Measurements from ENCODE around the gene RP9. TPM values are rescaled to one million over a fixed set of nuclear protein-coding genes. Genes with fewer than 3 reads are reported as not detected.

The RP9 gene
- total and polyA plus RNA-seq, 9 of the 15 experiments (the other 6 are each of a cell fraction or from before 2014, with no cell fraction given) = 10.7 to 44.8 (median 33.4) TPM

DNA sequence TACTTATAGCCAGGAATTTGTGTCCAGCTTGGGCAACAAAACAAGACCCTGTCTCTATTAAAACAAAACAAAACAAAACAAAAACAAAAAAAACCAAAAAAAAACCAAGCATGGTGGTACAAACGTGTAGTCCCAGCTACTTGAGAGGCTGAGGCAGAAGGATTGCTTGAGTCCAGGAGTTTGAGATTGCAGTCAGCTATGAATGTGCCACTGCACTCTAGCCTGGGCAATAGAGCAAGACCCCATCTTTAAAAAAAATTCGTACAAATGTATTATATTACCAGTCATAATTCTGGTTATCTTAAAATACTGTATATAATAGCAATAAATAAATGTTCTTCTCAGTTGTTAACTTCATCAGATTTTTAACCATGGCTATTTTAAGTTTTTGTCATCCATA is 17.9 kb upstream of the RP9 start:
- intact Hi-C loops (cut with micrococcal nuclease) = no loop called here
- no TSS peak for BruUV-seq (replicated peaks)
- H3K4me3 ChIP-seq = no peak overlapping the region
- no peaks in the 10 kb centered on the region for H3K79me2 ChIP-seq (ENCODE audit: control insufficient read depth, insufficient read depth, low read length)
- 16% methylated on average over 2 of the region's 2 CpGs for WGBS (ENCODE audit: insufficient coverage, low coverage, missing lambda C conversion rate)
- H3K36me3 ChIP-seq (ENCODE audit: control insufficient read depth, insufficient read depth, low read length) = no peaks in the 10 kb centered on the region
- H4K20me1 ChIP-seq (replicated peaks; ENCODE audit: control insufficient read depth, insufficient read depth, low read length) = no peaks in the 10 kb centered on the region
- no peak for FAIRE-seq
- no peaks in the 10 kb centered on the region for H3K9me1 ChIP-seq (ENCODE audit: control insufficient read depth, insufficient read depth, low read length)
- H3K27me3 ChIP-seq (ENCODE audit: control insufficient read depth in 2 of 2, insufficient read depth in 2 of 2, low read length in 2 of 2) = no peaks in the 10 kb centered on the region; a peak in 1 of 5 replicates
- H3K27ac ChIP-seq (ENCODE audit: extremely low read depth, low read depth, low read length) = no peak overlapping the region
- H3K9me3 ChIP-seq (replicated peaks; ENCODE audit: control insufficient read depth, insufficient read depth, low read depth, low read length) = no peaks in the 10 kb centered on the region
- ATAC-seq = no peak
- in situ Hi-C loops (cut with MboI) = no loop called here
- ChIA-PET POLR2A (interaction anchor here (1.2 kb wide), 1 partner anchor 12 kb away, joined by 3 read pairs; no protein-coding TSS in a partner anchor), CTCF (ENCODE audit: low intra/inter-chr PET ratio) (no interaction called here)
- no peak overlapping the region for H3K9ac ChIP-seq (ENCODE audit: insufficient read depth in 1 of 2, low read depth in 2 of 2, low read length in 2 of 2)
- H3K4me2 ChIP-seq (ENCODE audit: insufficient read depth, low read length) = no peak overlapping the region
- DNase-seq (ENCODE audit: extremely low read depth in 1 of 4, low spot score in 3 of 4) = no peak
- peaks cover 4 to 6% of the 10 kb centered on the region in 2 experiments; a peak in 3 of 5 replicates for H3K4me1 ChIP-seq (replicated peaks in 1 of 2; ENCODE audit: control insufficient read depth in 2 of 2, insufficient read depth in 2 of 2, low read length in 2 of 2)
- TF ChIP-seq GTF2E2 (tag; IDR thresholded peaks at IDR 0.05) (no peak), ZNF121 (CRISPR knock-in tag; conservative IDR thresholded peaks at IDR 0.05) (peak; percentile 82), SIN3A (IDR thresholded peaks at IDR 0.05; ENCODE audit: borderline replicate concordance in 2 of 2, control insufficient read depth in 1 of 2, low read depth in 2 of 2, low read length in 2 of 2) (no peak), PCBP1 (IDR thresholded peaks at IDR 0.05; ENCODE audit: low read depth, low read length, poor library complexity, severe bottlenecking) (no peak), ZNF584 (CRISPR knock-in tag; IDR thresholded peaks at IDR 0.05; ENCODE audit: low read depth) (no peak), CEBPB (tag; IDR thresholded peaks at IDR 0.05) (no peak)
- no peak overlapping the region for H2AFZ ChIP-seq (ENCODE audit: low read depth, low read length)

GRCh38 chr7:33118383-33118782 is 9.2 kb upstream of the RP9 start:
- intact Hi-C loops (cut with micrococcal nuclease) (no loop called here), in situ Hi-C loops (cut with MboI) (no loop called here)
- Histone ChIP-seq H3K27ac (ENCODE audit: extremely low read depth, low read depth, low read length) (no peak overlapping the region), H3K9me1 (ENCODE audit: control insufficient read depth, insufficient read depth, low read length) (no peaks in the 10 kb centered on the region), H3K4me1 (replicated peaks in 1 of 2; ENCODE audit: control insufficient read depth in 2 of 2, insufficient read depth in 2 of 2, low read length in 2 of 2) (no peaks in the 10 kb centered on the region), H3K4me3 (no peak overlapping the region), H3K27me3 (ENCODE audit: control insufficient read depth in 2 of 2, insufficient read depth in 2 of 2, low read length in 2 of 2) (no peaks in the 10 kb centered on the region; a peak in 2 of 5 replicates), H3K79me2 (ENCODE audit: control insufficient read depth, insufficient read depth, low read length) (no peaks in the 10 kb centered on the region), H3K9me3 (replicated peaks; ENCODE audit: control insufficient read depth, insufficient read depth, low read depth, low read length) (peaks cover 2% of the 10 kb centered on the region; the same call in 1 of the 2 replicates), H3K9ac (ENCODE audit: insufficient read depth in 1 of 2, low read depth in 2 of 2, low read length in 2 of 2) (no peak overlapping the region), H3K4me2 (ENCODE audit: insufficient read depth, low read length) (no peak overlapping the region), H2AFZ (ENCODE audit: low read depth, low read length) (no peak overlapping the region), H3K36me3 (ENCODE audit: control insufficient read depth, insufficient read depth, low read length) (no peaks in the 10 kb centered on the region), H4K20me1 (replicated peaks; ENCODE audit: control insufficient read depth, insufficient read depth, low read length) (no peaks in the 10 kb centered on the region)
- DNase-seq (ENCODE audit: extremely low read depth in 1 of 4, low spot score in 3 of 4) (no peak), FAIRE-seq (no peak), ATAC-seq (no peak)
- no TSS peak for BruUV-seq (replicated peaks)
- ChIA-PET CTCF (ENCODE audit: low intra/inter-chr PET ratio) (no interaction called here), POLR2A (no interaction called here)
- 26% methylated on average over 3 of the region's 3 CpGs for WGBS (ENCODE audit: insufficient coverage, low coverage, missing lambda C conversion rate)
- TF ChIP-seq LCOR (CRISPR knock-in tag; IDR thresholded peaks at IDR 0.05) (no peak), NR4A1 (CRISPR knock-in tag; IDR thresholded peaks at IDR 0.05) (no peak), NR4A1 (tag; IDR thresholded peaks at IDR 0.05) (no peak), TAF15 (IDR thresholded peaks at IDR 0.05; ENCODE audit: low read depth, low read length) (no peak), USF2 (CRISPR knock-in tag; IDR thresholded peaks at IDR 0.05) (no peak), ZNF174 (CRISPR knock-in tag; IDR thresholded peaks at IDR 0.05) (no peak), CBX3 (IDR thresholded peaks at IDR 0.05; ENCODE audit: borderline replicate concordance in 1 of 2, low read length in 2 of 2) (peak in 1 of 2 experiments; percentile 87; a peak in 2 of 3 replicates), ZNF253 (CRISPR knock-in tag; conservative IDR thresholded peaks at IDR 0.05) (no peak), PRPF4 (IDR thresholded peaks at IDR 0.05; ENCODE audit: insufficient read depth, low read depth, low read length, poor library complexity, severe bottlenecking) (no peak), POLR3G (IDR thresholded peaks at IDR 0.05; ENCODE audit: extremely low read depth, insufficient read length, insufficient replicate concordance) (no peak), SMARCA4 (IDR thresholded peaks at IDR 0.05) (no peak)
